Neutrophil (primary cell): ENCODE data around the gene SAFB2.

Experiments used
- H3K27ac ChIP-seq: fragments of 200-600 bp; sonication (generic); 2 replicates; pipeline ENCODE4 v1.5.1; 2016; ENCODE audit warnings: mild to moderate bottlenecking, moderate library complexity
- H3K27me3 ChIP-seq: fragments of 200-600 bp; sonication (generic); 2 replicates; pipeline ENCODE4 v1.6.0; 2016; ENCODE audit warnings: mild to moderate bottlenecking
- H3K36me3 ChIP-seq: fragments of 200-600 bp; sonication (generic); 2 replicates; pipeline ENCODE4 v1.5.1; 2017
- H3K4me1 ChIP-seq, 2 experiments: fragments of 200-600 bp in 1 of 2; sonication (generic) in 1 of 2; 1 replicate in 1 of 2; 2 replicates in 1 of 2; pipeline versions ENCODE4 v1.5.1 to v1.6.1; 2013 to 2016; ENCODE audit warnings: low read depth in 1 of 2, low read length in 1 of 2, mild to moderate bottlenecking in 1 of 2, moderate library complexity in 1 of 2; ENCODE audit not compliant: control insufficient read depth in 1 of 2, insufficient read depth in 1 of 2
- H3K4me3 ChIP-seq, 2 experiments: fragments of 200-600 bp in 1 of 2; sonication (generic) in 1 of 2; 1 replicate in 1 of 2; 2 replicates in 1 of 2; pipeline ENCODE4 v1.5.1; 2013 to 2016; ENCODE audit warnings: low read depth in 1 of 2, low read length in 1 of 2, mild to moderate bottlenecking in 1 of 2, moderate library complexity in 1 of 2
- H3K9me3 ChIP-seq: fragments of 200-600 bp; sonication (generic); 2 replicates; pipeline ENCODE4 v1.5.1; 2016
- CTCF ChIP-seq: fragments of 200-600 bp; sonication (generic); IDR thresholded peaks from 2 replicates; pipeline ENCODE4 v1.5.1; 2016; ENCODE audit warnings: antibody characterized with exemption

SAFB2 gene

DNA sequence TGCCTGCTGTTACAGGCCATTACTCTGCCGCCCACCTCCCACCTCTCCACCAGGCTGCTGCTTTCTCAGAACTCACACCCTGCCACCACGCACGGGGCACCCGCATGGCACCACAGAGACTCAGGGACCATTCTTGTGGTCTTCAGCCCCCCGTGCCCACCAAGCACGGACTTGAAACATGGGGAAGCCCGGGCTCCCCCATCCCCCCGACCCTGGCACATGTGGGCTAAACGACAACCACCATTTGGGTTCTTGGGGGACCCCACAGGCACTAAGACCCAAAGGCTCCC is 31.8 kb downstream of the SAFB2 start:
- TF ChIP-seq CTCF: no peak
- no peaks in the 10 kb centered on the region for H3K27me3 ChIP-seq
- H3K9me3 ChIP-seq: no peaks in the 10 kb centered on the region
- H3K4me1 ChIP-seq: peaks cover 0 to 5% of the 10 kb centered on the region in 2 experiments
- H3K27ac ChIP-seq: no peak overlapping the region
- peaks cover 99% of the 10 kb centered on the region for H3K36me3 ChIP-seq
- no peak overlapping the region for H3K4me3 ChIP-seq

DNA sequence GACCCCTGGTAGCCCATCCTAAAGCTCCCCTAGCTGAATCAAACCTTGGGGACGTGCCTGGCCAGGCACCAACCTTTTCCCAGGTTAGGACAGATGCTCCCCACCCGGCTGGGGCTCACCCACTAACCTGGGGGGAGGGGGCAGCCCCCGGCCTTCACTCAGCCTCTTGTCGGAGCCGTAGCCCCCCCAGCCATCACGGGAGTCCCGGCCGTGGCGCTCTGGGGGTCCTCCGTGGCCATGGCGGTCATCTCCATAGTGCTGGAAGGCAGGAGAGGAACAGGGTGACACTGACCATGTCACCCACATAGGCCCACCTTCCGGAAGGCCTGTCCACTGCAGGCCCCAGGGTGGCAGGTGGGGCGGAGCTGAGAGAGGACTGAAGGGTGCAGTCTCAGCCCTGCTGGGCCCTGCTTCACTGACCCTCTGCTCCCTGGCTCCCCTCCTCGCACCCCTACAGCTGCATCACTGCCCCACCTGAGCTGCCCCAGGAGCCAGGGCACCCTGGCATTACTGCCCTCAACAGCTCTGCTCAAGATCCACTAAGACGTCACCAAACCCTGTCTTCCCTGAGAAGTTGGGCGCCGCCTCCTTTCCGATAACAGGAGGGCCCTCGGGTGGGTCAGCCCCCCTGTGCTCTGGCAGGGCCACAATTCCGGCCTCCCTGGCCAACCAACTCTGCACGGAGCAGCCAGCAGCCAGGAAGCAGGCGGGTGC is 32.3 kb downstream of the SAFB2 start:
- TF ChIP-seq CTCF: no peak
- Histone ChIP-seq H3K27ac (no peak overlapping the region), H3K4me3 (no peak overlapping the region), H3K36me3 (peaks cover 95% of the 10 kb centered on the region), H3K27me3 (no peaks in the 10 kb centered on the region), H3K4me1 (peaks cover 0 to 7% of the 10 kb centered on the region in 2 experiments), H3K9me3 (no peaks in the 10 kb centered on the region)

DNA sequence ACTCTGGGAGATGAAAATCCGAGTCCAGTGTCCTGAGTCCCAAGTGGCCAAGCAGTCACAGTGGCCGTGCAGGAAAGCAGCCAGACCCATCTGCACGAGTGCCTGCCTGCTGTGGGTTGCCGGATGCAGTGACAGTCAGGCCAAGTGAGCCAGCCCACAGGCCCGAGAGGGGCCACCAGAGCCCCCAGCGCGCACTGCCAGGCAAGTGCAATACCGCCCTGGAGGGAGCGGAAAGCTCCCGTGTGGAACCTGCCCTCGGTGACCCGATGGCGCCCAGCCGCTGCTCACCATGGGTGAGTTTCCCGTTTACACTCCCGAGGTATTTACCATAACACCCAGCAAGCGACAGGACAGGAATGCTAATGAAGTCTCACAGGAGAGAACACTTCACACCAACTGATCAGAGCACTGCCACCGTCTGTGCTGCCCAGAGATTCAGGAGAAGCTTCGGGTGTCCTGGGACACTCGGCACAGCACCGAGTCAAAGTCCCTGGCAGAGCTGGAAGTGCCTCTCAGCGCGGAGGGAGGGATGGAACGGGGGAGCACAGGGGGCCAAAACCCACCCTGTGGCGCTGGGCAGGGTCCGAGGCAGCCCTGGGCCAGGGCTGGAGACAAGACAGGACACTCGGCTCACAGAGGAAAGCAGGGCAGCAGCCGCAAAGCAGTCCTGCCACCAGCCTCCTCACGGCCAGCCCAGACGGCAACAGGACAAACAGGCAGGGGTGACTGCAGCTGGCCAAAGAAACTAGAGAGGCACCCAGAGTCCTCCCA is 33.5 kb downstream of the SAFB2 start:
- H3K27me3 ChIP-seq: no peaks in the 10 kb centered on the region
- TF ChIP-seq CTCF: no peak
- no peak overlapping the region for H3K27ac ChIP-seq
- H3K9me3 ChIP-seq: no peaks in the 10 kb centered on the region
- H3K4me3 ChIP-seq: no peak overlapping the region
- peaks cover 92% of the 10 kb centered on the region for H3K36me3 ChIP-seq
- H3K4me1 ChIP-seq: peaks cover 0 to 7% of the 10 kb centered on the region in 2 experiments

GRCh38 chr19:5588441-5588840 is 34.1 kb downstream of the SAFB2 start:
- Histone ChIP-seq H3K27ac (no peak overlapping the region), H3K9me3 (no peaks in the 10 kb centered on the region), H3K4me1 (peaks cover 0 to 13% of the 10 kb centered on the region in 2 experiments), H3K4me3 (no peak overlapping the region), H3K36me3 (peaks cover 86% of the 10 kb centered on the region), H3K27me3 (no peaks in the 10 kb centered on the region)
- no peak for TF ChIP-seq CTCF

DNA sequence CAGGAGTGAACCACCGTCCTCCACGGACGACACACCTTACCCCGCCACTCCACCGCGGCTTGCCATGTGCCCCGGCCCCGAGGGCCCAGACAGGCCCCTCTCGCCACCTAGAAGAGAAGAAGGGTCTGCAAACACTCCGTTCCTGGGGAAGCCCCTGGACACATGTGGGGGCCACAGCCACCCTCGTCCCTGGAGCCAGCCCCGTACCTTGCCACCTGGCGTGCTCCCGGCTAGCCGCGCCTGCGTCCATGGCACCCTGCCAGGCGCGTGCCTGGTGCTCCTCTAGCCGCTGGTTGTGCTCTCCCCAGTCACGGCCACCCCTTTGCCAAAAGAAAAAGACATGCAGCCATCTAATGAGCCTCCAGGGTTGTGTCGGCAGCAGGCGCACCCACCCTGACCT is 34.9 kb downstream of the SAFB2 start:
- no peaks in the 10 kb centered on the region for H3K9me3 ChIP-seq
- H3K36me3 ChIP-seq: peaks cover 78% of the 10 kb centered on the region
- H3K27me3 ChIP-seq: no peaks in the 10 kb centered on the region
- no peak for TF ChIP-seq CTCF
- peaks cover 0 to 13% of the 10 kb centered on the region in 2 experiments for H3K4me1 ChIP-seq
- no peak overlapping the region for H3K27ac ChIP-seq
- no peak overlapping the region for H3K4me3 ChIP-seq
